B cell (primary cell): Measurements from ENCODE around the gene TBCCD1.

Experiments used
- EZH2 ChIP-seq: IDR thresholded peaks from 2 replicates; pipeline ENCODE4 v1.6.1; 2012; ENCODE audit warnings: borderline replicate concordance, low read depth, mild to moderate bottlenecking, moderate library complexity, low read length; ENCODE audit not compliant: insufficient read depth, poor library complexity, severe bottlenecking
- TF ChIP-seq, protein P1 (sequence below): fragments of 200-600 bp; IDR thresholded peaks from one replicate; pipeline ENCODE4 v1.8.0; 2022; ENCODE audit warnings: antibody characterized with exemption, mild to moderate bottlenecking

DNA sequence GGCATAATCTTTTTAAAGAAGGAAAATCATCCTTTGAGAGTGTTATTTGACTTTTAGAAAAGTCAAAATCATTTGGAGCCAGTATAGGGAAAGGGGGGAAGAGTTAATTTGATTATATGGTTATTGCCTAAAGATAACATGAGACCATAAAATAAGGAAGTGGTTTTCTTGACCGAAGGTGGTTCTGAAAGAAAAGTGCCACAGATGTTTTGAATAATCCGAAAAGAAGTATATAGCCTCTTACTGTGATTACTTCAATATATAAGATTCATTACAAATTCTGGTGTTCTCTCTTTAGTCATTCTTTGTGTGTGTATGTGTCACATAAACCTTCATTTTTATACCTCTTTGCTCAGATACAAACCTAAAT, 4.5 kb upstream of the TBCCD1 start:
- TF ChIP-seq, protein P1, sequence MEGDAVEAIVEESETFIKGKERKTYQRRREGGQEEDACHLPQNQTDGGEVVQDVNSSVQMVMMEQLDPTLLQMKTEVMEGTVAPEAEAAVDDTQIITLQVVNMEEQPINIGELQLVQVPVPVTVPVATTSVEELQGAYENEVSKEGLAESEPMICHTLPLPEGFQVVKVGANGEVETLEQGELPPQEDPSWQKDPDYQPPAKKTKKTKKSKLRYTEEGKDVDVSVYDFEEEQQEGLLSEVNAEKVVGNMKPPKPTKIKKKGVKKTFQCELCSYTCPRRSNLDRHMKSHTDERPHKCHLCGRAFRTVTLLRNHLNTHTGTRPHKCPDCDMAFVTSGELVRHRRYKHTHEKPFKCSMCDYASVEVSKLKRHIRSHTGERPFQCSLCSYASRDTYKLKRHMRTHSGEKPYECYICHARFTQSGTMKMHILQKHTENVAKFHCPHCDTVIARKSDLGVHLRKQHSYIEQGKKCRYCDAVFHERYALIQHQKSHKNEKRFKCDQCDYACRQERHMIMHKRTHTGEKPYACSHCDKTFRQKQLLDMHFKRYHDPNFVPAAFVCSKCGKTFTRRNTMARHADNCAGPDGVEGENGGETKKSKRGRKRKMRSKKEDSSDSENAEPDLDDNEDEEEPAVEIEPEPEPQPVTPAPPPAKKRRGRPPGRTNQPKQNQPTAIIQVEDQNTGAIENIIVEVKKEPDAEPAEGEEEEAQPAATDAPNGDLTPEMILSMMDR = no peak
- TF ChIP-seq EZH2 = no peak
